AG08395 (cell line): ENCODE data around the gene NRXN3.

Source experiments
- DNase-seq: peaks from one replicate; pipeline ENCODE4 v3.0.0; 2012; ENCODE audit warnings: mixed read lengths, low spot score

Gene NRXN3

DNA sequence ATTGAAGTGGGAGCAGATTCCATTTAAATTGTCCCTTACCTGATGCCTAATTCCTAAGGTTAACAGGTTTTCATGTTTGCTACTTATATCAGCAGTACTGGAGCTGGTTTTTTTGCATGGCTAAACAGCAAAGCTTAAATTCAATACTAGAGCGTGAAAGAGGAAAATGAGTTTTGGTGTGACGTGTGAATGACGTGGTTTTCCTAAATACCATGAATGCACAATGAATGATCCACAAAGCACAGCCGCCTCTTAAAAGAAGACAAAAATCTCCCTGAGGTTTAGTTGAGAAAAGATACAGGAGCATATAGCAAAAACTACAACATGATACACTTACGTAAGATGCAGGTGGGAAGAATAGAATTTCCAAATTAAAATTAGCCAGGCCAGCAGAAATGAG is 1310.0 kb downstream of the NRXN3 start:
- no peak for DNase-seq

DNA sequence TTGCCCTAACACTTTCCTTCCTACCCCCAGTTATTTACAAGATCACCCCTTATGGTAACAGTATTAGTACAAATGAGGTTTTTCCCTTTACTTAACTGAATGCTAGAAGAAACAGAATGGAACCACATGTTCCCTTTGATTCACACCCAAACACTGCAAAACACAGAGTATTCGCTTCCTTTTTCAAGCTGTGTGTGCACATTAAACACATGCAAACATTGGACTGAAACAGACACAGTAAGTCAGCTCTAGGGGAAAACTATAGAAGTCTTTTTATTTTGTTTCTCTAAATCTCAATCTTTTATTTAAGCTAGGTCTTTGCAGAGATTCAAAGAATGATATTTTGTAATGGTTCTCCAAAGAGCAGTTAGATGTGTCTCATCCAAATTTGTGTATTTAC is 1312.7 kb downstream of the NRXN3 start:
- no peak for DNase-seq

DNA sequence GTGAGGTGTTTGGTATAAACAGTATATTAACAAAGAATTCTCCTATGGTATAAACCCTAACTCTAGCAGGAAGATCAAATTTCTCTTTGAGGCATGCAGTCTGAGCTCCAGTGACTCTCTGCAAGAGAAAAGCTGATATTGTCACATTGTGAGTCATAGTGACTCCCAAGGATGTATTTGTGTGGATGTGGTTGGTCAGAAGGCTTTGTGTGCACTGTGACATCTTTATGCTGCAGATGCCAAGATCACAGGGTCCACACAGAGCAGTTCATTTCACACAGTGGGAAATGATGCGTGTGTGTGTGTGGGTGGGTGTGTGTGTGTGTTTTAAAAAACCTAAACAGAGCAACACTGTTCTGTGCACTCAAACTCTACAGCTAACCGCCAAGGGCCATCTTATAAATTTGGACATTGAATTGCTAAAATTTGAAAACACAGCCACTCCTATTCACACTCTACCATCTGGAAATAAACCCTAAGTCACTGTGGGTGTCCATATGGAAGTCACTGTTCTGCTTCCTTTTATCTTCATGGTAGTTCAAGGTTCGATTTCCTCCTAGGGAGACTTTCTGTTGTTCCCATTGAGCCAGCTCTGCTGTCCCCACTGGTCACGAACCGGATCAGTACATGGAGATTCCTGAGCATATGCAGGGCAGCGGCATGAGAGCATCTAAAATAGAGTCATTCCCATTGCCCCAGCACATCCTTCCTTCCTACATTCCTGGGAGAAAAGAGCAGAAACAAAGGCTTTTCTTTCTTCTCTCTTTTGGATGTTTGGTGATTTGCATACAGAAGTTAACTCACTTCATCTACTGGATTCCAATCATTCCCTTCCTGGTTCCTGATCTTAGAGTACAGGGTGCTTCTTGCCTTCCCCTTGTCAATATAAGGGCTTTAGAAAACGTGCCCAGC is 1313.6 kb downstream of the NRXN3 start:
- DNase-seq: no peak

DNA sequence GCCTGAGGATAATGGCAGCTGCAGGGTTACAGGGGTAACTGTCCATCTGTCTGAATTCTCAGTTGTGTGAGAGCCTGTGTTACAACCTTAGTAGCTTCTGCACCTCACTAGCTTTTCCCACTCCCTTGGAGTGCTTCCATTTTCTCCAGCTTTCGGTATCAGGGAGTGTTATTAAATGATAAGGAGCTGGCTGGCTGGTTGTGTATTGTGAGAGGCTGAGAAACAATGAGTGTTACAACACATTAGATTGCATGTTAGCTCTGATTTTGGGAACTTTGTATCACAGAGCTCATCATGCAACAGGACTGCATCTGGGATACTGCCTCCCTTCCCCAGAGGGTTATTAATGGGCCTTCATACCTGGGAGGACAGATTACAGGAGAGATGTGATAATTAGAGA is 1317.5 kb downstream of the NRXN3 start:
- no peak for DNase-seq

DNA sequence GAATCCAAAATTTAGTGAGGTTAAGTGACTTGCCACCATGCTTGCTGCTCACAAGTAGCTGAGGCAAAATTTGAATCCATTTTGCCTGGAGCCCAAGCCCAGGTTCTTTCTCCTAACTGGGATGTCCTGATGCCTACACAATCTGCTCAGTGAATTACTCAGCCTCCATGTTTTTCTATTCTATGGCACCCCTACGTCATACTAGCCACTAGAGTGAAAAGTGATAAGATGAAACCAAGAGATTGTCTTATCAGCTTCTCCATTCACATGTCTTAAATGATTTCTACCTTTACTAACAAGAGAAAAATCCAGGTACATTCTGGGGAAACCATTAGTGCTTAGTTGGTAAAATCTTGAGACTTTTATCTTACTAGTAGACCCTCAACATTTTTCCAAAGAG is 1321.0 kb downstream of the NRXN3 start:
- no peak for DNase-seq

DNA sequence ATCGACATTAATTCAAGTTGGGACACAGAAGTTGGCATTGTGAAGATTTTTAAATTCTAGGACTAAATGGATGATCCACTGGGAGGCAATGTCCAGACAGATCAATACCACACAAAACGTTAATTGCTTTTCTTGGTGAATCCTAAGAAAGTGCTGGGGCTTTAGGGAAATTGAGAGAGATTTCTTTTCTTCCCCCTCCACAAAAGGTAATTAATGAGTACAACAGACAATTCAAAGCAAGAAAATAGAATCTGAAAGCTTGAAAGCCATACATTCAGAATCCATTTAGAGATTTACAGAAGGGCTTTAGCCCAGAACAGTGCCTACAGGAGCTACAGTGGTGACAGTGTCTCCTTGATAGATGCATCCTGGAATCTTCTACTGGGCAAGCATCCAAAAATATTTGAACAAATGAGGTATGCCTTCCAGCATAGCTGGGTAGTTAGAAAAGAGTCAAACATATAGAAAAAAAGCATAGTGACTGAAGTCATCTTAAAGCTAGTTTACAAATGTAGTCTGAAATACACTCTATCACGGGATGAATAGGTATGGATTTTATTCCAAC is 1323.0 kb downstream of the NRXN3 start:
- no peak for DNase-seq

DNA sequence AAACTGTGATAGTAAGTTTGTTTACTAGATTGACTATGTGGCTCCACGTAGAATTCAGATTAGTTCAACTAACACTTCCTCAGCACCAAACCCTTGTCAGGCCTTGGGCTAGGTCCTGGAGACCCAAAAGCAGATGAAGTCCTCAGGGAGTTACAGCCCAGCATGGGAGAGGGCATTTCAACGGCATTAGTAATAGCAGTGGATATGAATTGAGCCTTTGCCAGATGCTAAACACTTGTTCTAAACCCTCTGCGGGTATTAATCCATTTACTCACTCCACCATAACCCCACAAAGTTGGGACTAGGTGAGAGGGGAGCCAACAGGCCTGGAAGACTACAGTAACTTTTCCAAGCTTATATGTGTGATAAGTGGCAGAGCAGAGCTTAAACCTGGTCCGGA is 1326.5 kb downstream of the NRXN3 start:
- DNase-seq: no peak

DNA sequence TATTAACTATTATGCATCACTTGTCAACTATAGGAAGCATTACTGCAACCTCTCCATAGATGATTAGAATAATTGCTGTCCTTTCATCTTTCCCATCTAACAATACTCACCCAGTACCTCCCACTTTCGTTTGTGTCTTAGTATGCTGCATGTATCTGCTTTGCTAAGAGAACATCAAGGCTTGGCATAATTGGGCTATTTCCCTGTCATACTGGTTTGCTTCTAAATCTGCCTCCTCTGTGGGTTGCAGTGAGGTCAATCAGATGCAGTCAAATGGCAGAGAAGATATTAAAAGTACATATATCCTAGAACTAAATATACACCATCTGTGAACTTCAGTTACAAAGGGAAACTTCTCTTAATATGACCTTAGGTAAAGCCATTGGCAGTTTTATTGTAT is 1330.3 kb downstream of the NRXN3 start:
- DNase-seq: no peak

DNA sequence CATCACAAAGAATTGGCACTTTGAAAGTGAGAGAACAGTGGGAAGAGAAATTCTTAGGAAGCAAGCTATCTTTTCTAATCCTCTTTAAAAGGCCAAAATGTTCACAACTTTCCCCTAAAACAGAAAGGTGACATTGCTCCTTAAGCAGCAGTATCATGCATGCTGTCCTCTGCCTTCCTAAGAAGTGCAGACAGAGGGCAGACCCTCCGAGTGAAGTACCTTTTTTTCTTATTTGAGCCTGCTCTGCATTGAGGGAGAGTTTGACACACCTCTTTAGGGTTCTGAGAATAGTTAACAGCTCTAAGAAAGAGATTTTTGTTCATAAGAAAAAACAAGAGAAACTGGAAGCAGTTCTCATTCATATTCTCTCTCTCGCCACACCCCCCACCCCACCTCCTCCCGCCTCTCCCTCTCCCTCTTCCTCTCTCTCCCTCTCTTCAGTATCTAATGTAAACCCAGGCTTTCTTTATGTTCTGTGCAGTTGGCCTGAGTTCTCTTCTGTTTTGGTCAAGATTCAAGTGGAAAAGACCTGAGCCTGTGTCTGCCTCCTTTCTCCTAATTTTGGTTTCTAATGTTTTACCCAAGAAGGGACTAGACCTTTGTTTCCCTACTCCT is 1332.1 kb downstream of the NRXN3 start:
- DNase-seq: no peak

DNA sequence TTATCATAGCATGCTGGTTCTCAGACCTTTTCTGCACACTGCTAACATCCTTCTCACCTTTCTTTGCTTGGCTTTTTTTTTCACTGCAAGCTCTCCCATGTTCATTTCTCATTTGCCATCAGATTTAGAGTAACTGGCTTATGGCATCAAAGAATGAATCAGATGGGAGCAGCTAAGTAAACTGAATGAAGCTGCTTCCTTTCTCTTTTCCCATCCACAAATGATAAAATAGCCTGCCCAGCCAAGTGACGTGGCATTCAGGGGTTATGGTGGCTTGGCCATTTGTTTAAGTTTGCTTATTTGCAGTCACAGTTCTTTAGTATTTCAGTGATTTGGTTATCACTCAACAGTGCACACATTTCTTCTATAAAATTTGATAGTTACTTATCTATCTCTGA is 1332.6 kb downstream of the NRXN3 start:
- no peak for DNase-seq

DNA sequence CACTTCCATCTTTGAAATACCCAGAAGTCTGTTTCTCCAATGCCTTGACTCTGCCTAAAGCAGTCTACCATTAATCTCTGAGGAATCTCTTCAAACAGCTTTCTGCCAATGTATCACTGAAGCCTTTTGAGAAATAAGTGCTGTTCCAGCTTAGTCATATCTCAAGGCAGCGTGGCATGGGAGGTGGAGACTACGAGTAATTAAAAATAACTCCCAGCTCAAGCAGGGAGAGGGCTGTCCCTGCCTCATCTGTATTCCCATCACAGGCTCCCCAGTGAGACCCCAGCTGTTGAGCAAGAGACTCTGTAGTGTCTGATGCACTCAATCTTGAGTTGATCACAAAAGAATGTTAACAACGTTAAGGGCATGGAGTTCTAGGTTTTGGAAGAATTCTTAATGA is 1340.5 kb downstream of the NRXN3 start:
- no peak for DNase-seq

DNA sequence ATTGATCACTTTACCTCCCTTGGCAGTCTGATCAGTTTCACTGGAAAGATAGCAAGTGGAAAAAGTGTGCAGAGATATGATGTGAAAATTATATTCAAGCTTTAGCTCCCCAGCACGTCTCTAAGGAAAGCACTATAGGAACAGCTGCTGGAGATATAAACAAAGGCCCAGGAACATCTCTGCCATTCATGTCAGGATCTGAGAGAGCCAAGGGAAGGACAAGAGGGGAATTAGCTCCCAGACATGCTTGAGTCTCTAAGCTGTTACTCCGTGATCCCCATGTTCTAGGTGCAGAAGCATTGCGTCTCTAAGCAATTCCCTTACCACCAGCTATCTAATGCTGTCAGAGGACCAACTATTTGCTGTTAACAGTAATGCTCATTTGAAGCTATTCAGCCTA is 1341.0 kb downstream of the NRXN3 start:
- DNase-seq: no peak

DNA sequence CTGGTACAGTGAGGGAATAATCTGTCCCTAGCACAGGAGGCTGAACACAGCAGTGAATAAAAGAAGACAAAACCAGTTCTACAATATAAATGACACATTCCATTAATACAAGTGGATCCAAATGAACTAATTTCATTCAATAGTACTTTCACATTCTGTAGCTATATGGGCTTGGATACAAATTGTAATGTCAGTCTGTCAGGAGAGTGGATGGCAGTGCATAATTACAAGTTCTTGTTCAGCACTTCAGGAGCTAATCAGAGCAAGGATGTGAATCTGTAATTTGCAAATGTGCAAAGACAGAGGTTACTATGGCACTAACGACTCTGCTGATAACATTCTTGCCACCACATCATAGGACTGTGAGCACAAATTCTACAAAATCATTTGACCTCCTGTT is 1343.3 kb downstream of the NRXN3 start:
- DNase-seq: no peak

DNA sequence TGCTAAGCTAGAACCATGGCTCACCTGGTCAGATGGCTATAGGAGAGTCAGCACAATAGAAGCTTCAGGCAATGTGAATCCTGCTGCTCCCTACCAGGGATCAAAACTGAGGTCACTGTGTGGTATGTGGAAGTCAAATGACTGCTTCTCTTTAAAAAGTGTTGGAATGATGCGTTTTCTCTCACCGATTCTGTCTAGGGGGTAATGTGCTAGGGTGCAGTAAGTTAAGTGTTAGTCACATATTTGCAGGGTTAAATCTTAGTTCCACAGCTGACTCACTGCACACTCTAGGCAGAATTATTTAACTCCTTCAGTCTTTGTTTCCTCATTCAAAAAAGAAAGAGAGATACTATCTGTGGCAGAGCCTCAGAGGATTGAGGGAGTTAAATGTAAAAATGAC is 1344.5 kb downstream of the NRXN3 start:
- DNase-seq: no peak

DNA sequence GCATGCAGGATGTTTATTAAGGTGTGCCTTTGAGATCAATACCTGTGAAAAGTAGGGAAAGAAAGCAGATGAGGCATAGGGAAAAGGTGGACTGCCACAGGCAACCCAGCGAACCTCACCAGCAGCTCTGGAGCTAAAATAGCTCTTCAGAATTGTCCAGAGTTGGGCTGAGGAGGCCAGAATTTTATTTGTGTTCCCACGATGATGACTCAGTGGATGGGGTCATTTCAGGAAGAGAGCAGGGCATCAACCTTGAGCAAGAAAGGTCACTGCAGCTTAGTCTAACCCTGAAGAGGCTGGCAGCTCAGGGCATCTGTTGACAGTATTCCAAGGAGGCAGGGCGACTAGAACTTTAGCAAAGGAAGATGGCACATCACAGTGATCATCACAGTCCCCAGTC is 1345.0 kb downstream of the NRXN3 start:
- DNase-seq: no peak

DNA sequence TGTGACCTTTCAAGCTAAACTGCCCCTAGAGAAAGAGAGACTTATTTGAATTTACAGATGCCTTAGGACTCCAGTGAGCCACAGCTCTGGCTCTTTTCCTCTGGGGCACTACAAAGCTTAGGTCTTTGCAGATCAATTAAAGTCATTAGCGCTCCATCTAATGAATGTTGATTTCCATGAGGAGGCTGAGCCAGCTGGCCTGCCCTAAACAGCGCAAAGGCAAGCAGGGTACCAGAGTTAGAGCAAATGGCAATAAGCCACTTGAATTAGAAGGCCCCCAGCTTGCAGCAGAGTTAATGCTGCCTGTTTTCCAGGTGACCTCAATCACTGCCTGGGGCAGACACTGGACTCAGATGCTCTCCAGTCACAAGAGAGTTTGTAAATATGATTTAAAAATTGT is 1345.8 kb downstream of the NRXN3 start:
- DNase-seq: no peak

DNA sequence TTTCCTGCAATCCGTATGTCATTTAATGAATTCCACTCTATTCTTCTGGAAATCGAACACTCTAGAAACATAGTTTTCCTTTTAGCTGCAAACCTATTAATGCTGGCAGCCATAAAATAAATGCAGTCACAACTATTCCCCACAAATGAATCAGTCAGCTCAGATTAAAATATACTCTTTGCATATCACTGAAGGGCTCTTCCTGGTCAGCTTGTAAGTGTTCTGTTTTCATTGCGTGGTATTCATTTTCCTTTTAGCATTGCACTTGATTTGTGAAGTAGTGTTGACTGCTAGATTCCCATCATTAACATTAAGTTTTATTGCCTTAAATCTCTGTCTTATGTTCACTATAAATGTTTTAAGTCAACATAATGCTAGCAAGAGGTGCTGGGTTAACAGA is 1355.2 kb downstream of the NRXN3 start:
- DNase-seq: no peak

DNA sequence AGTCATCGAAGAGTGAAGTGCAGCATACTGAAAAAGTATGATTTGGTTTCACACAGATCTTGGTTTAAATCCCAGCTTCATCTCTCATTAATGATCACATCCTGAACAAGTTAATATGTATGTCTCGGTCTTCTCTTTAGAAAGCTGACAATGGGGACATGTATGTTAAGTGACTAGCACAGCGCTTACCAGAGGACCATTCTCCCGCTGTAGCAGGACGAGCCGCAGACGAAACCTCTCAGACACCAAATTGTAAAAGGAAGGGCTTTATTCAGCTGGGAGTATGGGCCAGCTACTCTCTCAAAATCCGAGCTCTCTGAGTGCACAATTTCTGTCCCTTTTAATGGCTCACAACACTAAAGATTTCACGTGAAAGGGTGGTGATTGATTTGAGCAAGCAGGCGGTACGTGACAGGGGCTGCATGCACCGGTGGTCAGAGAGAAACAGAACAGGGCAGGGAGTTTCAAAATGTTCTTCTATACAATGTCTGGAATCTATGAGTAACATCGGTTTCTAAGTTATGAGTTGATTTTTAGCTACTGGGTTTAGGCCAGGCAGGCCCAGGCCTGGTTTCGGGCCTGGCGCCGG is 1358.7 kb downstream of the NRXN3 start:
- DNase-seq: no peak

DNA sequence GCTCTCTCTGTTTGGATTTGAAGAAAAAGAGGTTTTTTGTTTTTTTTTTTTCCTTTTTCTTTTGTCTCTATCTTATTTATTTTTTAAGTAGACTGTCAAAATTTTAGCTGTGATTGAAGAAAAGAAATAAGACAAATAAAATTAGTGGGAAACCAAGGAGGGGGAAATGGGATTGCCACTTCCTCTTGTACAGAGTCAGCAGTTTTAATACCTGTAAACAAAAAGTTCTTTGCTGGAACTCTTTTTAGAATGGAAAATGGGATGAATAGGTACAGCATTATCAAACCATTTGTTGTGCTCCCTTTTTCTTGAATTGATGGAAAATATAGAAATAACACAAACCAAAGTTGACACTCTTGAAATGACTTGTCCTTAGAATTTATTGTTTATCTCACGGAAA is 1360.4 kb downstream of the NRXN3 start:
- no peak for DNase-seq

DNA sequence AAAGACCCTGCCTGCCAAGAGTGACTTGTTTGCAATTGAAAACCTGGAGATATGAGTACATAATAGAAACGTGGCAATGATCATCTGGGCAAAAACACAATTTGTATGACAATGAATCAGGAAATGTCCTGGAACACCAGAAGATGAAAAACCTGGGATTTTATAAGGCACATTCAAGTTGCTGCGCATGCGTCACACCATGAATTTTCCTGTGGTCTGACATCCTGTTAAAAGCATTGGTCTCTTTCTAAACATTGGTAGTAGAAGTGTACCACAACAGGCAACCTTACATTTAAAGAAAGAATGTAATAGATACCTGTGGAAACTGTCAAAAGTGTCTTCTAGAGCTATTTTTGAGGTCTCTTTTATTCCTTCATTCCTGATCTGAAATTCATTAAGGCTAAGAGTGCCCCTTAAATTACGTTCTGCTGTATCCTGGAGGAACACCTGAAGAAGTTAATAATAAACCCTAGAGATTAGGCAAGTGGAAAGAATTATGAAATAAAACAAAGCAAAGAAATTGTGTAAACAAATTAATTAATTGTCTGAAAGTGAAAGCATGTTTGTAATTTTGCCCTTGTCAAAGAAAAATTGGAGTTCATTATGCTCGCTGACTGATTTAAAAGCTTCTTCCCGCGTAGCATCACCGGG is 1364.7 kb downstream of the NRXN3 start:
- no peak for DNase-seq

DNA sequence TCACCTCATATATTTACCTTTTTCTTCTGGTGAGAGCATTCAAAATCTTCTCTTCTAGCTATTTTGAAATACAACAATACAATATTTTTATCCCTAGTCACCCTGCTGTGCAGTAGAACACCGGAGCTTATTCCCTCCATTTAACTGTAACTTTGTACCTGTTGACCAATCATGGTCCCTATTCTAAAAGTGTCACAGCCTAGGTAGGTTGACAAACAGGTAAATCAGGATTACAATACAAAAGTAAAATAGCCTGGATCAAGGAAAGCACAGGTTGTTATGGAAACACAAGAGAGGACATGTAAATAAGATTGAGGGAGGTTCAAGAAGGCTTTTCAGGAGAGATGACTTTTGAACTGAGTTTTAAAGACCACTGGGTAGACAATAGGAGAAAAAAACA is 1370.2 kb downstream of the NRXN3 start:
- DNase-seq: no peak

DNA sequence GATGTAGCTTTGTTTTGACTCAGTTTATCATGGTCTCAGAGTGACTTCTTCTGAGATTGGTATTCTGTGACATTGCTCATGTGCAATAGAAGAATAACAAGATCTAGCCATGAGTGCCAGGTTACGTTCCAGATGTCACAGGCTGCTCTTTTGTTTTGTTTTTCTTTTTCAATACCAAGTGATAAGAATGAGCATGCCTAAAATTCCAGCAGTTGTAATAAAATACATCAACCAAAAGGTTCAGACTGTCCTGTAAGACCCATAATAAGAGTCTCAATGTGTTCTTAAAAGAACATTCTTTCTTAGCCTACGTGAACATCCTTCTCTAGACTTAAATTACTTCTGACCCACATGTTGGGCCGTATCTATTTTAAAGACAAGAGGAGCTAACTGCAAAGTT is 1371.9 kb downstream of the NRXN3 start:
- no peak for DNase-seq

DNA sequence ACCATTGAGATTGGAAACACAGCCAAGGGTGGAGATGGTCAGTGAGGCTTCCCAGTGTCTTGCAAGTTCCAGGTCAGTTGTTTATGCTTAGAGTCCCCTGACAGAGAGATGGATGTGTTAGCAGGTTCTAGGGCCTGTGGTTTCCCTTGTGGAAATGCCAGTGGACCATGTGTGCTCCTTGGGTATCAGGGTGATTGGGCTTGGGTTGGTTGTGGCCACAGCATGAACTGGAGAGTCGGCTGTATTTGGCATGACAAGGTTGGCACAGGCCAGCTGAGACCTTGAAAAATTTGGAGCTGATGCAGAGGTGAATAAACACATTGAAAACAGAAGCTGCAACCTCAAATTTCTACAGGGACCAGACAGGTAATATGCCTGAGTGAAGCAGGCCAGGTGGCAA is 1373.2 kb downstream of the NRXN3 start:
- DNase-seq: no peak
